PC-9 (cell line): ENCODE measurements around the gene TRIO.

Experiments
- EZH2 ChIP-seq: fragments of 200-600 bp; sonication (generic); IDR thresholded peaks from 2 replicates; pipeline ENCODE4 v1.8.0; 2017; ENCODE audit warnings: antibody characterized with exemption, low read depth
- TF ChIP-seq, protein P1 (sequence below): fragments of 200-600 bp; sonication (generic); conservative IDR thresholded peaks from 2 replicates; pipeline ENCODE4 v1.6.1; 2017; ENCODE audit warnings: mixed run types, antibody characterized with exemption, mild to moderate bottlenecking, moderate library complexity

DNA sequence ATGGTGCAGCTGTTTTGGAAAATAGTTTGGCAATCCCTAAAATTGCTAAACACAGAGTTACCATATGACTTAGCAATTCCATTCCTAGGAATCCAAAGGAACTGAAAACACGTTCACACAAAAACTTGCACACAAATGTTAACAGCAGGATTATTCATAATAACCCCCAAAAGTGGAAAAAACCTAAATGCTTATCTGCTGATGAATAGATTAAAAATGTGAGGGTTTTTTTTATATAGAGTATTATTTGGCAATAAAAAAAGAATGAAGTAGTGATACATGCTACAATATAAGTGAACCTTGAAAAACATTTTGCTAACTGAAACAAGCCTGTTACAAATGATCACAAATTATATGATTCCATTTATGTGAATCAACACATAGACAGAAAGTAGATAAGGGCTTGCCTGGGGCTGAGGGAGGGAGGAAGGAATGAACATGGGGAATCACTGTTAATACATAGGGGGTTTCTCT lies 45.1 kb upstream of the TRIO start:
- TF ChIP-seq, protein P1, sequence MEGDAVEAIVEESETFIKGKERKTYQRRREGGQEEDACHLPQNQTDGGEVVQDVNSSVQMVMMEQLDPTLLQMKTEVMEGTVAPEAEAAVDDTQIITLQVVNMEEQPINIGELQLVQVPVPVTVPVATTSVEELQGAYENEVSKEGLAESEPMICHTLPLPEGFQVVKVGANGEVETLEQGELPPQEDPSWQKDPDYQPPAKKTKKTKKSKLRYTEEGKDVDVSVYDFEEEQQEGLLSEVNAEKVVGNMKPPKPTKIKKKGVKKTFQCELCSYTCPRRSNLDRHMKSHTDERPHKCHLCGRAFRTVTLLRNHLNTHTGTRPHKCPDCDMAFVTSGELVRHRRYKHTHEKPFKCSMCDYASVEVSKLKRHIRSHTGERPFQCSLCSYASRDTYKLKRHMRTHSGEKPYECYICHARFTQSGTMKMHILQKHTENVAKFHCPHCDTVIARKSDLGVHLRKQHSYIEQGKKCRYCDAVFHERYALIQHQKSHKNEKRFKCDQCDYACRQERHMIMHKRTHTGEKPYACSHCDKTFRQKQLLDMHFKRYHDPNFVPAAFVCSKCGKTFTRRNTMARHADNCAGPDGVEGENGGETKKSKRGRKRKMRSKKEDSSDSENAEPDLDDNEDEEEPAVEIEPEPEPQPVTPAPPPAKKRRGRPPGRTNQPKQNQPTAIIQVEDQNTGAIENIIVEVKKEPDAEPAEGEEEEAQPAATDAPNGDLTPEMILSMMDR: no peak
- no peak for TF ChIP-seq EZH2
